Measurements from ENCODE around the gene PTMS.

Gene PTMS

DNA sequence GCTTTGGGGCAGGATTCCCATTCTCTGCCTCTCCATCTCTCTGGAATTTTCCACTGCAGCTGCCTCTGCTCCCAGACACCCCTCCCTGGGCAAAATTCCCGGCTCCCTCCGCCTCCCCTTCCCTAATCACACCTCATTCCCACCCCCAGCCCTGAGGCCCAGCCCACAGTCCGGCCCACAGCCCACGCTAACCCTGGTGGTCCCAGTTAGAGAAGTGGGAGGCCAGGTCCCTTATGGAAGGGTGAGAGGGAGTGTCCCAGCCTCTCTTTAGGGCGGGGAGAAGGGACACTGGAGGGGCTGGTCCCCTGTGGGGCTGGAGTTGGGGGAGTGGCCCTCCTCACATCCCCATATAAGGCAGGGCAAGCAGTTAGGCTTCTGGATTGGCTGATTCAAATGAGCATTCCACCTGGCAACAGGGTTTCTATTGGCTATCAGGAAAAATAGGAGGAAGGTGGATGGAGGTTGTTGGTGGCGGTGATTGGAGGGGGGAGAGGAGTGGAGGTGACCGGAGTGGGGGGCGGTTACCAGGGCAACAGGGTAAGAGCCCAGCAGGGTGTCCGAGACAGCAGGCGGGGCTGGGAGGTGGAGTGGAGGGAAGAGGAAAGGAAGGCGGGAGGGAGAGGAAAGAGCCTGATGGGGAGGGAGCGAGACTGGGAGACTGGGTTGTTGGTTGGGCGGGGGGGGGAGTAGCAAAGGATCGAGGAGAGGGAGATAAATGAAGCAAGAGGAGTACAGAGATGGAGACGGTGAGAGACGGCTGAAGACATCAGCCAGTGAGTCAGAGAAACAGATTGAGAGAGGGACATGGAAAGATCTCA is 1.9 kb upstream of the PTMS start:
- TF ChIP-seq, protein P1, sequence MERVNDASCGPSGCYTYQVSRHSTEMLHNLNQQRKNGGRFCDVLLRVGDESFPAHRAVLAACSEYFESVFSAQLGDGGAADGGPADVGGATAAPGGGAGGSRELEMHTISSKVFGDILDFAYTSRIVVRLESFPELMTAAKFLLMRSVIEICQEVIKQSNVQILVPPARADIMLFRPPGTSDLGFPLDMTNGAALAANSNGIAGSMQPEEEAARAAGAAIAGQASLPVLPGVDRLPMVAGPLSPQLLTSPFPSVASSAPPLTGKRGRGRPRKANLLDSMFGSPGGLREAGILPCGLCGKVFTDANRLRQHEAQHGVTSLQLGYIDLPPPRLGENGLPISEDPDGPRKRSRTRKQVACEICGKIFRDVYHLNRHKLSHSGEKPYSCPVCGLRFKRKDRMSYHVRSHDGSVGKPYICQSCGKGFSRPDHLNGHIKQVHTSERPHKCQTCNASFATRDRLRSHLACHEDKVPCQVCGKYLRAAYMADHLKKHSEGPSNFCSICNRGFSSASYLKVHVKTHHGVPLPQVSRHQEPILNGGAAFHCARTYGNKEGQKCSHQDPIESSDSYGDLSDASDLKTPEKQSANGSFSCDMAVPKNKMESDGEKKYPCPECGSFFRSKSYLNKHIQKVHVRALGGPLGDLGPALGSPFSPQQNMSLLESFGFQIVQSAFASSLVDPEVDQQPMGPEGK (CRISPR knock-in tag; IDR thresholded peaks at IDR 0.05; ENCODE audit: borderline replicate concordance), result peak; percentile 74; the same call in 1 of the 2 replicates
- TF ChIP-seq TOX (CRISPR knock-in tag; IDR thresholded peaks at IDR 0.05; ENCODE audit: borderline replicate concordance), result no peak
- ATAC-seq, result peak; percentile 85

GRCh38 chr12:6765048-6765633 is 1.0 kb upstream of the PTMS start:
- TF ChIP-seq OSR1 (CRISPR knock-in tag; IDR thresholded peaks at IDR 0.05) (no peak), ZFP30 (CRISPR knock-in tag; IDR thresholded peaks at IDR 0.05) (no peak), CREB5 (CRISPR knock-in tag; IDR thresholded peaks at IDR 0.05; ENCODE audit: low read depth) (no peak), GLIS3 (CRISPR knock-in tag; IDR thresholded peaks at IDR 0.05) (no peak), ESRRG (CRISPR knock-in tag; IDR thresholded peaks at IDR 0.05) (no peak), CSDC2 (CRISPR knock-in tag; IDR thresholded peaks at IDR 0.05) (no peak), BACH2 (CRISPR knock-in tag; IDR thresholded peaks at IDR 0.05; ENCODE audit: borderline replicate concordance) (no peak), ZC3H10 (CRISPR knock-in tag; IDR thresholded peaks at IDR 0.05) (no peak)
- TF ChIP-seq, protein P2, sequence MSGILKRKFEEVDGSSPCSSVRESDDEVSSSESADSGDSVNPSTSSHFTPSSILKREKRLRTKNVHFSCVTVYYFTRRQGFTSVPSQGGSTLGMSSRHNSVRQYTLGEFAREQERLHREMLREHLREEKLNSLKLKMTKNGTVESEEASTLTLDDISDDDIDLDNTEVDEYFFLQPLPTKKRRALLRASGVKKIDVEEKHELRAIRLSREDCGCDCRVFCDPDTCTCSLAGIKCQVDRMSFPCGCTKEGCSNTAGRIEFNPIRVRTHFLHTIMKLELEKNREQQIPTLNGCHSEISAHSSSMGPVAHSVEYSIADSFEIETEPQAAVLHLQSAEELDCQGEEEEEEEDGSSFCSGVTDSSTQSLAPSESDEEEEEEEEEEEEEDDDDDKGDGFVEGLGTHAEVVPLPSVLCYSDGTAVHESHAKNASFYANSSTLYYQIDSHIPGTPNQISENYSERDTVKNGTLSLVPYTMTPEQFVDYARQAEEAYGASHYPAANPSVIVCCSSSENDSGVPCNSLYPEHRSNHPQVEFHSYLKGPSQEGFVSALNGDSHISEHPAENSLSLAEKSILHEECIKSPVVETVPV (CRISPR knock-in tag; IDR thresholded peaks at IDR 0.05), result no peak
- TF ChIP-seq, protein P1 (CRISPR knock-in tag; IDR thresholded peaks at IDR 0.05; ENCODE audit: borderline replicate concordance), result no peak
- no peak for ATAC-seq

DNA sequence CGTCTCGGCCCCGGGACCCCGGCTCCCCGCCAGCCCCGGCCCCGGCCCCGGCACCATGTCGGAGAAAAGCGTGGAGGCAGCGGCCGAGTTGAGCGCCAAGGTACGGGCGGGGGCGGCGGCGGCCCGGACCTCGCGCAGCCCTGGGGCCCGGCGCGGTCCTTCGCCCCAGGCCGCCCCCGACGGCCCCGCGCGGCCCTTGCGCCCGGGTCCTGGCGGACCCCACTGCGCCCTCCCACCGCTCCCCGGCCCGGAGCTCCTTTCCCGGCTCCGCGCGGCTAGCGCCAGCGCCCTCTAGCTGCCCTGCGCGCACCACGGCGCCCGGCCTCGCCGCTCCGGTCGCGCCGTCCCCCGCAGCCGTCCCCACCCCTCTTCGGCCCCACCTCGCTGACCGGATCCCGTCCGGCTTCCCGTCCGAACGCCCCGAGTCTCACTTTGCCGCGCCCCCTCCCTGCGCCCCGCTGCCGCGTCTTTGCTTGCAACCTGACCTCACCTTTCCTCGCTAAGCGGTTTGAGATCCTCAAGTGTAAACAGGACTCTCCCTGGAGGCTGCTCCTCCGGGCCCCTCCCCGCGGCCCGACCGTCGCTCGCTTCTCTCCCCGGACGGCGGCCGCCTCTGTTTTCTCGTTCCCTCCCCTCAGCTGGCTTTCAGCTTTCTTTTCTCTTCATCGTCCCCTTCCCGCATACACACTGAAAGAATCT is 637 bp downstream of the PTMS start:
- ATAC-seq, result peak; percentile 26
- TF ChIP-seq GLIS3 (CRISPR knock-in tag; IDR thresholded peaks at IDR 0.05) (no peak), ZFP30 (CRISPR knock-in tag; IDR thresholded peaks at IDR 0.05) (no peak), OSR1 (CRISPR knock-in tag; IDR thresholded peaks at IDR 0.05) (no peak), ZC3H10 (CRISPR knock-in tag; IDR thresholded peaks at IDR 0.05) (no peak), ARNTL (CRISPR knock-in tag; IDR thresholded peaks at IDR 0.05; ENCODE audit: borderline replicate concordance, low read depth) (no peak), SNAI2 (CRISPR knock-in tag; IDR thresholded peaks at IDR 0.05) (no peak), BACH2 (CRISPR knock-in tag; IDR thresholded peaks at IDR 0.05; ENCODE audit: borderline replicate concordance) (no peak), PPARA (CRISPR knock-in tag; IDR thresholded peaks at IDR 0.05; ENCODE audit: borderline replicate concordance) (no peak), CREB5 (CRISPR knock-in tag; IDR thresholded peaks at IDR 0.05; ENCODE audit: low read depth) (no peak), ZNF70 (CRISPR knock-in tag; IDR thresholded peaks at IDR 0.05) (no peak), ZNF565 (CRISPR knock-in tag; conservative IDR thresholded peaks at IDR 0.05; ENCODE audit: low read depth) (no peak), ISL1 (CRISPR knock-in tag; IDR thresholded peaks at IDR 0.05) (no peak), ZFP3 (CRISPR knock-in tag; IDR thresholded peaks at IDR 0.05) (no peak), CSDC2 (CRISPR knock-in tag; IDR thresholded peaks at IDR 0.05) (no peak), TCF4 (CRISPR knock-in tag; IDR thresholded peaks at IDR 0.05; ENCODE audit: borderline replicate concordance) (no peak)
- TF ChIP-seq, protein P2 (CRISPR knock-in tag; IDR thresholded peaks at IDR 0.05), result no peak
- TF ChIP-seq, protein P1 (CRISPR knock-in tag; IDR thresholded peaks at IDR 0.05; ENCODE audit: borderline replicate concordance), result no peak

All from SK-N-SH treated with all-trans-retinoic acid at 6 μM for 48 hours (cell line).